Measurements from ENCODE around the gene MPP3.
"Not testable (repeated sequence)": the region's sequence is repeated elsewhere in the genome, so short reads cannot be mapped to it uniquely, and the experiment has no call there.

Gene MPP3

GRCh38 chr17:43860927-43861622, 28.1 kb upstream of the MPP3 start:
- DNase-seq: no peak

- peak; percentile 22 for DNase-seq
These were observed 27.3 kb upstream of the MPP3 start for GRCh38 chr17:43860077-43860725.

- no peak for DNase-seq
These were observed 25.1 kb upstream of the MPP3 start for GRCh38 chr17:43857957-43858600.

- no peak for DNase-seq
These were observed 24.2 kb upstream of the MPP3 start for GRCh38 chr17:43857141-43857540.

GRCh38 chr17:43856141-43856540, 23.2 kb upstream of the MPP3 start:
- no peak for DNase-seq

GRCh38 chr17:43855061-43855460, 22.1 kb upstream of the MPP3 start:
- DNase-seq: no peak

GRCh38 chr17:43854498-43854897, 21.6 kb upstream of the MPP3 start:
- DNase-seq: no peak

GRCh38 chr17:43853546-43853945, 20.6 kb upstream of the MPP3 start:
- DNase-seq: no peak

- DNase-seq: no peak
These were observed 19.6 kb upstream of the MPP3 start for GRCh38 chr17:43852571-43852970.

GRCh38 chr17:43849116-43849515, 16.2 kb upstream of the MPP3 start:
- no peak for DNase-seq

- no peak for DNase-seq
These were observed 15.7 kb upstream of the MPP3 start for GRCh38 chr17:43848601-43849000.

GRCh38 chr17:43846963-43847371, 14.0 kb upstream of the MPP3 start, which contains the start of gene CD300LG:
CD300LG (plus strand) TSS chr17:43847176; CDS start chr17:43847217, 41 bp downstream.
- no peak for DNase-seq

GRCh38 chr17:43846221-43846712, 13.3 kb upstream of the MPP3 start:
- DNase-seq: peak; percentile 63

GRCh38 chr17:43845766-43846165, 12.8 kb upstream of the MPP3 start:
- DNase-seq: no peak

GRCh38 chr17:43844241-43844640, 11.3 kb upstream of the MPP3 start:
- no peak for DNase-seq

GRCh38 chr17:43842975-43843325, 10.0 kb upstream of the MPP3 start:
- no peak for DNase-seq

GRCh38 chr17:43842091-43842974, 9.4 kb upstream of the MPP3 start:
- DNase-seq: not testable (repeated sequence)

GRCh38 chr17:43841282-43841681, 8.3 kb upstream of the MPP3 start:
- no peak for DNase-seq

- DNase-seq: peak; percentile 25
These were observed 7.9 kb upstream of the MPP3 start for GRCh38 chr17:43840814-43841213.

- no peak for DNase-seq
These were observed 6.7 kb upstream of the MPP3 start for GRCh38 chr17:43839670-43840108.

GRCh38 chr17:43834106-43834505, 1.2 kb upstream of the MPP3 start:
- peak; percentile 74 for DNase-seq

GRCh38 chr17:43832168-43832975, 574 bp downstream of the MPP3 start:
- DNase-seq: peak; percentile 70

All from fibroblast of skin of scalp (primary cell).